Keratinocyte (primary cell): ENCODE data around the gene ATXN7L2. TPM values are rescaled to one million over a fixed set of nuclear protein-coding genes. Genes with fewer than 3 reads are reported as not detected.

ENCODE experiments used
- DNase-seq: peaks from one replicate; pipeline ENCODE4 v3.0.0-alpha.2; 2011; ENCODE audit warnings: low read depth, missing footprints, low spot score
- FAIRE-seq: peaks from 2 replicates; lab custom pipeline; 2011; peaks lifted over from hg19 to GRCh38; lab: Jason Lieb, UNC
- H2AFZ ChIP-seq: 2 replicates; pipeline ENCODE4 v1.6.0; 2012; ENCODE audit warnings: low read length, control low read depth, inconsistent platforms; ENCODE audit not compliant: control insufficient read depth
- H3K27ac ChIP-seq: 2 replicates; pipeline ENCODE4 v1.5.1; 2011; ENCODE audit warnings: low read length; ENCODE audit not compliant: control insufficient read depth, insufficient read depth
- H3K27me3 ChIP-seq: 3 replicates; pipeline ENCODE4 v1.6.0; 2011; ENCODE audit warnings: low read length; ENCODE audit not compliant: control insufficient read depth, insufficient read depth; ENCODE audit errors: extremely low read depth
- H3K36me3 ChIP-seq, 2 experiments: 2 replicates in 1 of 2; 3 replicates in 1 of 2; pipeline ENCODE4 v1.5.1; 2011; ENCODE audit warnings: low read length in 2 of 2, mild to moderate bottlenecking in 1 of 2; ENCODE audit not compliant: control insufficient read depth in 2 of 2, insufficient read depth in 2 of 2; ENCODE audit errors: extremely low read depth in 1 of 2
- H3K4me1 ChIP-seq: 3 replicates; pipeline ENCODE4 v1.5.1; 2011; ENCODE audit warnings: low read length; ENCODE audit not compliant: control insufficient read depth, insufficient read depth; ENCODE audit errors: extremely low read depth
- H3K4me2 ChIP-seq: 3 replicates; pipeline ENCODE4 v1.6.0; 2011; ENCODE audit warnings: low read depth, low read length; ENCODE audit not compliant: control insufficient read depth, insufficient read depth; ENCODE audit errors: extremely low read depth
- H3K4me3 ChIP-seq, 3 experiments: fragments of 200-600 bp in 1 of 3; sonication (generic) in 1 of 3; 2 replicates in 2 of 3; 3 replicates in 1 of 3; pipeline ENCODE4 v1.5.1; 2011 to 2016; ENCODE audit warnings: low read length in 3 of 3, mild to moderate bottlenecking in 3 of 3, control low read depth in 2 of 3, inconsistent platforms in 1 of 3, low read depth in 1 of 3, mixed read lengths in 1 of 3, mixed run types in 1 of 3, moderate library complexity in 1 of 3; ENCODE audit not compliant: control insufficient read depth in 2 of 3, insufficient read depth in 2 of 3; ENCODE audit errors: extremely low read depth in 1 of 3
- H3K79me2 ChIP-seq: 2 replicates; pipeline ENCODE4 v1.6.0; 2012; ENCODE audit warnings: low read length; ENCODE audit not compliant: control insufficient read depth, insufficient read depth
- H3K9ac ChIP-seq: 3 replicates; pipeline ENCODE4 v1.6.0; 2011; ENCODE audit warnings: low read length; ENCODE audit not compliant: control insufficient read depth, insufficient read depth; ENCODE audit errors: extremely low read depth
- H3K9me1 ChIP-seq: 3 replicates; pipeline ENCODE4 v1.6.0; 2011; ENCODE audit warnings: low read length; ENCODE audit not compliant: control insufficient read depth, insufficient read depth; ENCODE audit errors: extremely low read depth
- H3K9me3 ChIP-seq: 2 replicates; pipeline ENCODE4 v1.5.1; 2012; ENCODE audit warnings: low read depth, low read length; ENCODE audit not compliant: control insufficient read depth
- H4K20me1 ChIP-seq: 3 replicates; pipeline ENCODE4 v1.6.0; 2011; ENCODE audit warnings: low read length; ENCODE audit not compliant: control insufficient read depth, insufficient read depth; ENCODE audit errors: extremely low read depth
- CTCF ChIP-seq, 3 experiments: IDR thresholded peaks in 1 of 3; conservative IDR thresholded peaks in 1 of 3; optimal IDR thresholded peaks in 1 of 3; 2 replicates in 2 of 3; 3 replicates in 1 of 3; pipeline versions ENCODE3 to v1.5.1; 2011; ENCODE audit warnings: low read length in 3 of 3, mild to moderate bottlenecking in 3 of 3, moderate library complexity in 2 of 3, control low read depth in 1 of 3, inconsistent platforms in 1 of 3; ENCODE audit not compliant: insufficient read depth in 2 of 3; ENCODE audit errors: extremely low read depth in 1 of 3
- EZH2 ChIP-seq: IDR thresholded peaks from one replicate; pipeline ENCODE4 v1.6.1; 2012; ENCODE audit warnings: inconsistent platforms, mild to moderate bottlenecking, low read length, moderate library complexity
- dilution Hi-C: fragments of 300-500 bp; cut with MboI; formaldehyde crosslinking; loops from one replicate; pipeline ENCODE4 v1.7.0; 2020; ENCODE audit warnings: low sequenced_read_pairs; ENCODE audit not compliant: extremely low pct_ligation_motif_present
- polyA plus RNA-seq, 5 experiments: library from polyadenylated mRNA; depleted of rRNA in 3 of 5; stranded (reverse) in 3 of 5; stranded (forward) in 1 of 5; unstranded in 1 of 5; fragments of >200 nt; gene quantifications; 1 replicate in 1 of 5; 2 replicates in 3 of 5; 3 replicates in 1 of 5; pipeline versions ENCODE4 v1.2.1 to v1.2.3, GENCODE V29; 2011 to 2012; ENCODE audit warnings: missing spikeins in 2 of 5, low read depth in 1 of 5, low replicate concordance in 1 of 5

The ATXN7L2 gene
- polyA plus RNA-seq, 1 donor (not counting 4 experiments of a cell fraction or from before 2014, with no cell fraction given): 1.2 TPM

- H3K4me1 ChIP-seq: peaks cover 3% of the 10 kb centered on the region
- FAIRE-seq (no peak), DNase-seq (no peak)
- H3K9ac ChIP-seq: no peak overlapping the region
- no peaks in the 10 kb centered on the region for H3K9me1 ChIP-seq
- H2AFZ ChIP-seq: no peak overlapping the region
- TF ChIP-seq EZH2 (no peak), CTCF (optimal IDR thresholded peaks at IDR 0.05 in 1 of 3, IDR thresholded peaks at IDR 0.05 in 1 of 3, conservative IDR thresholded peaks at IDR 0.05 in 1 of 3; ENCODE audit: extremely low read depth in 1 of 3, insufficient read depth in 2 of 3, low read length in 3 of 3) (no peak)
- H3K27ac ChIP-seq: no peak overlapping the region
- H3K4me2 ChIP-seq: no peak overlapping the region
- peaks cover 12% of the 10 kb centered on the region for H3K27me3 ChIP-seq
- no peaks in the 10 kb centered on the region for H4K20me1 ChIP-seq
- no peaks in the 10 kb centered on the region for H3K79me2 ChIP-seq
- dilution Hi-C loops: no loop called here
- peaks cover 0 to 1% of the 10 kb centered on the region in 2 experiments for H3K36me3 ChIP-seq
- H3K4me3 ChIP-seq: no peak overlapping the region
- no peaks in the 10 kb centered on the region for H3K9me3 ChIP-seq
These were observed 21.3 kb downstream of the ATXN7L2 start for GRCh38 chr1:109504974-109505373.

GRCh38 chr1:109508001-109508872 lies 24.5 kb downstream of the ATXN7L2 start:
- dilution Hi-C loops: no loop called here
- Histone ChIP-seq H3K36me3 (no peaks in the 10 kb centered on the region), H3K4me3 (no peak overlapping the region), H3K4me1 (peaks cover 2% of the 10 kb centered on the region), H3K27ac (no peak overlapping the region), H4K20me1 (no peaks in the 10 kb centered on the region), H2AFZ (no peak overlapping the region), H3K79me2 (no peaks in the 10 kb centered on the region), H3K9me3 (no peaks in the 10 kb centered on the region), H3K4me2 (no peak overlapping the region), H3K27me3 (peaks cover 27% of the 10 kb centered on the region), H3K9me1 (no peaks in the 10 kb centered on the region), H3K9ac (no peak overlapping the region)
- TF ChIP-seq EZH2: no peak
- no peak for TF ChIP-seq CTCF (optimal IDR thresholded peaks at IDR 0.05 in 1 of 3, IDR thresholded peaks at IDR 0.05 in 1 of 3, conservative IDR thresholded peaks at IDR 0.05 in 1 of 3; ENCODE audit: extremely low read depth in 1 of 3, insufficient read depth in 2 of 3, low read length in 3 of 3)
- DNase-seq: no peak
- no peak for FAIRE-seq
